HepG2 (cell line): Measurements from ENCODE around the gene ANG. TPM values are rescaled to one million over a fixed set of nuclear protein-coding genes. Genes with fewer than 3 reads are reported as not detected.

ENCODE experiments used
- CCDC6 ChIP-seq: sonication (generic); formaldehyde crosslinking; IDR thresholded peaks from 2 replicates; pipeline ENCODE4 v1.8.1; 2022; ENCODE audit warnings: mild to moderate bottlenecking, missing genetic modification reagents, moderate library complexity
- ISL2 ChIP-seq: sonication (generic); formaldehyde crosslinking; IDR thresholded peaks from 2 replicates; pipeline ENCODE4 v1.5.0; 2020; ENCODE audit warnings: missing genetic modification reagents
- KDM2A ChIP-seq: sonication (generic); formaldehyde crosslinking; IDR thresholded peaks from 2 replicates; pipeline ENCODE4 v1.4.0; 2020; ENCODE audit warnings: low read depth, missing genetic modification reagents, borderline replicate concordance
- KDM3A ChIP-seq: IDR thresholded peaks from 2 replicates; pipeline ENCODE4 v1.6.1; 2018; ENCODE audit warnings: low read depth, missing compliant biosample characterization
- KLF13 ChIP-seq: sonication (generic); formaldehyde crosslinking; IDR thresholded peaks from 2 replicates; pipeline ENCODE4 v1.4.0; 2020; ENCODE audit warnings: mild to moderate bottlenecking, missing genetic modification reagents
- POLR2A ChIP-seq, 2 experiments: IDR thresholded peaks; 2 replicates each; pipeline ENCODE4 v1.6.1; 2011; ENCODE audit warnings: low read depth in 2 of 2, low read length in 2 of 2, mild to moderate bottlenecking in 1 of 2, moderate library complexity in 1 of 2; ENCODE audit not compliant: insufficient read depth in 1 of 2
- RARG ChIP-seq: sonication (generic); formaldehyde crosslinking; IDR thresholded peaks from 2 replicates; pipeline ENCODE4 v1.4.0; 2020; ENCODE audit warnings: low read depth, mild to moderate bottlenecking, missing genetic modification reagents
- SOX6 ChIP-seq, 2 experiments: fragments of 450-650 bp in 1 of 2; sonication (generic) in 1 of 2; formaldehyde crosslinking in 1 of 2; IDR thresholded peaks; 2 replicates each; pipeline versions ENCODE4 v1.4.0 to v1.6.1; 2017 to 2020; ENCODE audit warnings: antibody characterized with exemption in 1 of 2, mild to moderate bottlenecking in 1 of 2, missing genetic modification reagents in 1 of 2
- SRY ChIP-seq: sonication (generic); formaldehyde crosslinking; IDR thresholded peaks from 2 replicates; pipeline ENCODE4 v1.8.0; 2022; ENCODE audit warnings: mild to moderate bottlenecking, missing genetic modification reagents
- TEAD3 ChIP-seq: optimal IDR thresholded peaks from 2 replicates; pipeline ENCODE3; 2016; ENCODE audit warnings: borderline replicate concordance
- TERF1 ChIP-seq: sonication (generic); formaldehyde crosslinking; IDR thresholded peaks from 2 replicates; pipeline ENCODE4 v1.8.0; 2022; ENCODE audit warnings: mild to moderate bottlenecking, missing genetic modification reagents, moderate library complexity
- THAP7 ChIP-seq: sonication (generic); formaldehyde crosslinking; IDR thresholded peaks from 2 replicates; pipeline ENCODE4 v1.8.1; 2023; ENCODE audit warnings: mild to moderate bottlenecking, missing genetic modification reagents
- ZBTB3 ChIP-seq: sonication (generic); formaldehyde crosslinking; IDR thresholded peaks from 2 replicates; pipeline ENCODE4 v1.4.0; 2020; ENCODE audit warnings: low read depth, mild to moderate bottlenecking, moderate library complexity, missing genetic modification reagents, borderline replicate concordance
- ZNF12 ChIP-seq: sonication (generic); formaldehyde crosslinking; IDR thresholded peaks from 2 replicates; pipeline ENCODE4 v1.5.0; 2020; ENCODE audit warnings: missing genetic modification reagents
- ZNF224 ChIP-seq: sonication (generic); formaldehyde crosslinking; IDR thresholded peaks from 2 replicates; pipeline ENCODE4 v1.5.0; 2020; ENCODE audit warnings: mild to moderate bottlenecking, missing genetic modification reagents
- ZNF383 ChIP-seq: sonication (generic); formaldehyde crosslinking; IDR thresholded peaks from 2 replicates; pipeline ENCODE4 v1.4.0; 2020; ENCODE audit warnings: missing genetic modification reagents, mild to moderate bottlenecking, borderline replicate concordance
- polyA plus RNA-seq, 8 experiments: library from polyadenylated mRNA; depleted of rRNA in 3 of 8; stranded (reverse) in 7 of 8; unstranded in 1 of 8; fragments of >200 nt; fragmentation: Illumina TruSeq in 4 of 8; extraction: Trizol in 4 of 8; gene quantifications; 2 replicates each; pipeline versions ENCODE4 v1.2.1 to v1.2.3, GENCODE V29; 2011 to 2016; ENCODE audit warnings: low read depth in 4 of 8, missing spikeins in 1 of 8, mixed read lengths in 1 of 8; ENCODE audit not compliant: insufficient read depth in 1 of 8
- total RNA-seq, 5 experiments: library from RNA; depleted of rRNA; stranded (reverse); fragments of >200 nt; fragmentation: Illumina TruSeq; extraction: Trizol; gene quantifications; 2 replicates each; pipeline ENCODE4 v1.2.3, GENCODE V29; 2016; ENCODE audit warnings: low read depth in 1 of 5
- TF ChIP-seq, protein P1 (sequence below), 2 experiments: sonication (generic) in 1 of 2; formaldehyde crosslinking in 1 of 2; IDR thresholded peaks; 2 replicates each; pipeline versions ENCODE4 v1.6.1 to v1.9.0; 2014 to 2022; ENCODE audit warnings: antibody characterized with exemption in 1 of 2, borderline replicate concordance in 1 of 2, inconsistent platforms in 1 of 2, low read depth in 1 of 2, missing genetic modification reagents in 1 of 2
- TF ChIP-seq, protein P2 (sequence below): sonication (generic); formaldehyde crosslinking; IDR thresholded peaks from 2 replicates; pipeline ENCODE4 v1.4.0; 2020; ENCODE audit warnings: mild to moderate bottlenecking, missing genetic modification reagents

Gene ANG
- total and polyA plus RNA-seq, 2 of the 13 experiments (the other 11 are each of a cell fraction or from before 2014, with no cell fraction given) = 83.6 to 401 TPM

GRCh38 chr14:20662968-20663732 lies 25.4 kb upstream of the ANG start (continued):
- TF ChIP-seq ZNF12 (CRISPR knock-in tag) (0 out of 2 replicates have a peak, but pooled peaks have one; percentile 26), RARG (CRISPR knock-in tag) (no peak), KLF13 (CRISPR knock-in tag) (no peak), ZBTB3 (CRISPR knock-in tag) (no peak), KDM2A (CRISPR knock-in tag) (peak; percentile 78; the same call in 1 of the 2 replicates), ZNF383 (CRISPR knock-in tag) (0 out of 2 replicates have a peak, but pooled peaks have one; percentile 33), POLR2A (IDR thresholded peaks at IDR 0.05; ENCODE audit: insufficient read depth in 1 of 2, low read depth in 2 of 2, low read length in 2 of 2) (no peak), SRY (CRISPR knock-in tag) (no peak), TEAD3 (CRISPR knock-in tag) (peak; percentile 76), SOX6 (IDR thresholded peaks at IDR 0.05) (no peak), SOX6 (CRISPR knock-in tag; IDR thresholded peaks at IDR 0.05) (peak; percentile 49), TERF1 (CRISPR knock-in tag) (no peak), CCDC6 (CRISPR knock-in tag) (no peak), THAP7 (CRISPR knock-in tag) (no peak), KDM3A (peak; percentile 85), ISL2 (CRISPR knock-in tag) (0 out of 2 replicates have a peak, but pooled peaks have one; percentile 31), ZNF224 (CRISPR knock-in tag) (no peak)
- TF ChIP-seq, protein P1, sequence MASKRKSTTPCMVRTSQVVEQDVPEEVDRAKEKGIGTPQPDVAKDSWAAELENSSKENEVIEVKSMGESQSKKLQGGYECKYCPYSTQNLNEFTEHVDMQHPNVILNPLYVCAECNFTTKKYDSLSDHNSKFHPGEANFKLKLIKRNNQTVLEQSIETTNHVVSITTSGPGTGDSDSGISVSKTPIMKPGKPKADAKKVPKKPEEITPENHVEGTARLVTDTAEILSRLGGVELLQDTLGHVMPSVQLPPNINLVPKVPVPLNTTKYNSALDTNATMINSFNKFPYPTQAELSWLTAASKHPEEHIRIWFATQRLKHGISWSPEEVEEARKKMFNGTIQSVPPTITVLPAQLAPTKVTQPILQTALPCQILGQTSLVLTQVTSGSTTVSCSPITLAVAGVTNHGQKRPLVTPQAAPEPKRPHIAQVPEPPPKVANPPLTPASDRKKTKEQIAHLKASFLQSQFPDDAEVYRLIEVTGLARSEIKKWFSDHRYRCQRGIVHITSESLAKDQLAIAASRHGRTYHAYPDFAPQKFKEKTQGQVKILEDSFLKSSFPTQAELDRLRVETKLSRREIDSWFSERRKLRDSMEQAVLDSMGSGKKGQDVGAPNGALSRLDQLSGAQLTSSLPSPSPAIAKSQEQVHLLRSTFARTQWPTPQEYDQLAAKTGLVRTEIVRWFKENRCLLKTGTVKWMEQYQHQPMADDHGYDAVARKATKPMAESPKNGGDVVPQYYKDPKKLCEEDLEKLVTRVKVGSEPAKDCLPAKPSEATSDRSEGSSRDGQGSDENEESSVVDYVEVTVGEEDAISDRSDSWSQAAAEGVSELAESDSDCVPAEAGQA (IDR thresholded peaks at IDR 0.05; ENCODE audit: low read depth) = 0 out of 2 replicates have a peak, but pooled peaks have one; percentile 32
- TF ChIP-seq, protein P1 (CRISPR knock-in tag; IDR thresholded peaks at IDR 0.05; ENCODE audit: borderline replicate concordance) = no peak
- TF ChIP-seq, protein P2, sequence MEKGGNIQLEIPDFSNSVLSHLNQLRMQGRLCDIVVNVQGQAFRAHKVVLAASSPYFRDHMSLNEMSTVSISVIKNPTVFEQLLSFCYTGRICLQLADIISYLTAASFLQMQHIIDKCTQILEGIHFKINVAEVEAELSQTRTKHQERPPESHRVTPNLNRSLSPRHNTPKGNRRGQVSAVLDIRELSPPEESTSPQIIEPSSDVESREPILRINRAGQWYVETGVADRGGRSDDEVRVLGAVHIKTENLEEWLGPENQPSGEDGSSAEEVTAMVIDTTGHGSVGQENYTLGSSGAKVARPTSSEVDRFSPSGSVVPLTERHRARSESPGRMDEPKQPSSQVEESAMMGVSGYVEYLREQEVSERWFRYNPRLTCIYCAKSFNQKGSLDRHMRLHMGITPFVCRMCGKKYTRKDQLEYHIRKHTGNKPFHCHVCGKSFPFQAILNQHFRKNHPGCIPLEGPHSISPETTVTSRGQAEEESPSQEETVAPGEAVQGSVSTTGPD (CRISPR knock-in tag) = no peak
